ENCODE measurements around the gene FBXL15.

Gene FBXL15

GRCh38 chr10:102398172-102399020 lies 22.2 kb upstream of the FBXL15 start:
- TF ChIP-seq CTCF (IDR thresholded peaks at IDR 0.05; ENCODE audit: low read length, missing control alignments) = no peak
- H3K4me3 ChIP-seq (replicated peaks; ENCODE audit: low read depth, low read length) = no peak overlapping the region
- no peak for DNase-seq (ENCODE audit: low read depth)

GRCh38 chr10:102399217-102400021 lies 21.2 kb upstream of the FBXL15 start:
- TF ChIP-seq CTCF (IDR thresholded peaks at IDR 0.05; ENCODE audit: low read length, missing control alignments) = peak; percentile 57
- peak overlapping the region; percentile 49 for H3K4me3 ChIP-seq (replicated peaks; ENCODE audit: low read depth, low read length)
- peak; percentile 88 for DNase-seq (ENCODE audit: low read depth)

- no peak for TF ChIP-seq CTCF (IDR thresholded peaks at IDR 0.05; ENCODE audit: low read length, missing control alignments)
- no peak overlapping the region for H3K4me3 ChIP-seq (replicated peaks; ENCODE audit: low read depth, low read length)
- DNase-seq (ENCODE audit: low read depth) = no peak
These were observed 20.6 kb upstream of the FBXL15 start for GRCh38 chr10:102400076-102400475.

- no peak for TF ChIP-seq CTCF (IDR thresholded peaks at IDR 0.05; ENCODE audit: low read length, missing control alignments)
- no peak overlapping the region for H3K4me3 ChIP-seq (replicated peaks; ENCODE audit: low read depth, low read length)
- DNase-seq (ENCODE audit: low read depth) = no peak
These were observed 19.9 kb upstream of the FBXL15 start for GRCh38 chr10:102400598-102401341.

GRCh38 chr10:102401342-102401654 lies 19.3 kb upstream of the FBXL15 start:
- H3K4me3 ChIP-seq (replicated peaks; ENCODE audit: low read depth, low read length) = no peak overlapping the region
- DNase-seq (ENCODE audit: low read depth) = no peak
- no peak for TF ChIP-seq CTCF (IDR thresholded peaks at IDR 0.05; ENCODE audit: low read length, missing control alignments)

- no peak for TF ChIP-seq CTCF (IDR thresholded peaks at IDR 0.05; ENCODE audit: low read length, missing control alignments)
- DNase-seq (ENCODE audit: low read depth) = no peak
- H3K4me3 ChIP-seq (replicated peaks; ENCODE audit: low read depth, low read length) = no peak overlapping the region
These were observed 18.7 kb upstream of the FBXL15 start for GRCh38 chr10:102401735-102402511.
